Body of pancreas (tissue), 4 donors: ENCODE measurements around the gene IGFBP7.
"Not testable (repeated sequence)": the region's sequence is repeated elsewhere in the genome, so short reads cannot be mapped to it uniquely, and the experiment has no call there.

Source experiments
- CTCF ChIP-seq, 7 experiments: fragments of 450-650 bp in 4 of 7; fragments of 200-600 bp in 3 of 7; sonication (generic) in 3 of 7; IDR thresholded peaks; one replicate each; pipeline ENCODE4 v1.5.1; 2016 to 2019; ENCODE audit warnings: antibody characterized with exemption in 7 of 7
- POLR2A ChIP-seq, 3 donors: fragments of 450-650 bp; IDR thresholded peaks; one replicate each; pipeline ENCODE4 v1.6.1; 2016; ENCODE audit warnings: antibody characterized with exemption in 3 of 3, mild to moderate bottlenecking in 2 of 3

- TF ChIP-seq CTCF, POLR2A (IDR thresholded peaks at IDR 0.05): not testable (repeated sequence)
Measured at GRCh38 chr4:57060717-57061067, 49.5 kb downstream of the IGFBP7 start.
